HG02943 (cell line): ENCODE results near the gene LTBP2.

Source experiments
- ATAC-seq: cut with Tn5 transposase; IDR thresholded peaks from one replicate; pipeline ENCODE4 v1.9.1; 2021; ENCODE audit warnings: mild to moderate bottlenecking, low read depth, moderate library complexity; ENCODE audit not compliant: unreplicated experiment

The LTBP2 gene

GRCh38 chr14:74611650-74612349 is at the start of gene LTBP2:
TSS of gene LTBP2 (minus strand) at chr14:74612237. CDS start at chr14:74611944, 293 bp downstream.
- ATAC-seq = no peak

DNA sequence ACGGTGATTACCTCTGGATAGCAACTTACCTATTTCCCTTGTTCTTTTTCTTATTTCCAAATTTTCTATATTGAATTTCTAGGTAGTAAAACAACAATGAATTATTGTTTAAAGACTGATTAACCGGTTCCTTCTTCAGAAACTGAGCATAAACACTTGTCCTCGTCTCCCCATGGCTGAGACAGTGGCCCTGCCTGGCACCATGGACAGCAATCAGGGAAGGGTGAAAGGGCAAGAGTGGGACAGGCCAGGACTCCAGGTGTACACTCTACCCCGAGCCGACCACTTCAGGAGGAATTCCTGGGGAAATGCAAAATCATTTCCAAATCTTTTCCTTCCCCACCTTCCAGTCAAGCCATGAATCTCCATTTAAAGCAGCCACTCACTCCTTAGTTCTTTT is 48.8 kb upstream of the LTBP2 start:
- ATAC-seq = no peak

GRCh38 chr14:74660167-74660566 is 48.1 kb upstream of the LTBP2 start:
- no peak for ATAC-seq

DNA sequence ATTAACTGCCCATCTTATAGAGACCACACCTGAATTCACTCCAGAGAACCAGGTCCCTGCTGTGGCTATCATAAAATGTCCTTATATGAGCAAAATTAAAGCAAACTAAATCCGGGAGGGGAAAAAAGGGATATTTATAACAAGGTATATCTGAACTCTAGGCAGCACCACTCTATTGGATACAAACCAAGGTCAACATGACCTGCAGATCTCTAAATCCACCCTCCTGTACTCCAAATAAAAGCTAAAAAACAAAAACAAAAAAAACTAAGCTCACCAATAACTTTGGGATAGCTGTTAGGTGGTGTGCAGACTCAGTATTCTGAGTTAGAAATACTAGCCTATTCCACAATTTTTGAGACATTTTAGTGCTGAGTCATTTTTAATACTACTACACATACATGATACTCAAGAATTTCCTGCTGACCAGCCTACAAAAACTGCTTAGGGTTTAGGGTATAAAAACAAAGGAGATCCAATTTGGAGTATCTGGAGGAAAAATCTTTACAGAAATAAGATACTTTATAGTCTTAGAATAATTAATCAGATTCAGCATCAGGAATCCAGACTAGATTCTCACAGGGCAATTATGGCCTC is 46.6 kb upstream of the LTBP2 start:
- no peak for ATAC-seq

DNA sequence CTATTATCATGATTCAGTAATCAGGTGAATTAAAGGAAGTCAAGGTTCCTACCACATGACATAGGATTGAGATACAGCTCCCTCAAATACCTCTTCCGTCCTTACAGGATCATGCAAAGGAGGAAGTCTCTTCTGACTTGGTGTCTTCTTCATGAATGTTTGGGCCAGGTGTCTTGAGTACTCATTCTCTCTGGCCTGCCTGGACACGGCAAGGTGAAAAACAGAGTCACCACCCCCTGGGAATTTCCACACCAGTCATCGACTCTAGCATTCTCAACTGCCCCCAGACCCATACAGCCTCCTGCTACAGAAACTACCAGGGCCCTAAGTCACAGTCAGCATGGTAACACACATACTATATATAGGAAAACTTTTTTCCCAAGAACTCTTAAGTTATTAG is 44.9 kb upstream of the LTBP2 start:
- ATAC-seq = no peak

DNA sequence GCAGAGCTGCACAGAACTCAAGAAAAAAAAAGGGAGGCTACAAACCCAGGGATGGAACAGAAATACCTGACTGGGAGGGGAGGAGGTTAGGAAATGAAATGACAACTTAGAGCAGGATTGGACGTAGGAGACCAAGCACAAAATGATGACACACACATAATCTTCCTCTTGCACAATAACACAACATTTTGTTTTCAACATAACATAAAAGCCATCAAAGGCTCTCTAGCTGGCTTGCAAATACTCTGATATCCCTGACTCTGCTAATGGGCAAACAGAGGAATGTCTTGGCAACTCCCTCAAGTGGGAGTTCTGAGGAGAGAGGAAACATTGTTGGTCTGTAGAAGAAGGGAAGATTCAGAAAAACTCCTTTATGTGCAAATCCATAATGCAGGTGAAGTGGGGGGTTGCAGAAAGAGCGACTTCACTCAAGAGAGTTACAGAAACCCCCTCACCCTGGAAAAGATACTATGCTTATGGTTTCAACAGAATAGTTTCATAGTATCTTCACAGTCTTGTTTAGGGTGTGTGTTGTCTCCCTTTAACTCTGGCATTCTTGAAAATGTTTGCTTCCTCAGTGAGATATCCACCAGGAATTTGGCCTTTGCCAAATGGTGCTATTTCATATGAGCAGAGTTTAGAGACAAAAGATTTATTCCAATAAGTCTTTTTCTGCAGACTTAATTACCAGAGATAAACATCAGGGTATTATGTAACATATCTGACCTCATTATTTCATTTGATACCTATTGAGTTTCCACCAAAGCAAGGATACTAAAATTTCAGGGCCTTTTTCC is 43.8 kb upstream of the LTBP2 start:
- no peak for ATAC-seq

DNA sequence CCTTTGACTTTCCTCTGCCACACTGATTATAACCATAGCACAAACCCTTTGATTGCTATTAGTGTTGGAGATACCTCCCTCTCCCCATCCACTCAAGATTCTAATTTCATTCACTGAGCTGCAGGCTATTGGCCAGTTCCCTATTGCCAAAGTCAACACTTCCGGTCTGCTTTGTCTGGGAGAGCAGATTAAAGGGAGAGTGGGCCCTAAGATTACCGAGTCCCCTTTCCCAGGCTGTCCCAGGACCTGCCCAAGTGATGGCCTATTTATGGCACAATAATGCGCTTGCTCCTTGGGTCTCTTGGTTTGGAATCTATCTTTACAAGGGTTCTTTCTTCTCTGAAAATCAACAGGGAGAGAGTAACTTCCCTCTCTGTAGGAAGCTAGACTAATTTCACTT is 42.9 kb upstream of the LTBP2 start:
- ATAC-seq = no peak

- ATAC-seq = no peak
Measured at GRCh38 chr14:74653386-74654138, 41.5 kb upstream of the LTBP2 start.

- ATAC-seq = no peak
Measured at GRCh38 chr14:74652541-74652940, 40.5 kb upstream of the LTBP2 start.

DNA sequence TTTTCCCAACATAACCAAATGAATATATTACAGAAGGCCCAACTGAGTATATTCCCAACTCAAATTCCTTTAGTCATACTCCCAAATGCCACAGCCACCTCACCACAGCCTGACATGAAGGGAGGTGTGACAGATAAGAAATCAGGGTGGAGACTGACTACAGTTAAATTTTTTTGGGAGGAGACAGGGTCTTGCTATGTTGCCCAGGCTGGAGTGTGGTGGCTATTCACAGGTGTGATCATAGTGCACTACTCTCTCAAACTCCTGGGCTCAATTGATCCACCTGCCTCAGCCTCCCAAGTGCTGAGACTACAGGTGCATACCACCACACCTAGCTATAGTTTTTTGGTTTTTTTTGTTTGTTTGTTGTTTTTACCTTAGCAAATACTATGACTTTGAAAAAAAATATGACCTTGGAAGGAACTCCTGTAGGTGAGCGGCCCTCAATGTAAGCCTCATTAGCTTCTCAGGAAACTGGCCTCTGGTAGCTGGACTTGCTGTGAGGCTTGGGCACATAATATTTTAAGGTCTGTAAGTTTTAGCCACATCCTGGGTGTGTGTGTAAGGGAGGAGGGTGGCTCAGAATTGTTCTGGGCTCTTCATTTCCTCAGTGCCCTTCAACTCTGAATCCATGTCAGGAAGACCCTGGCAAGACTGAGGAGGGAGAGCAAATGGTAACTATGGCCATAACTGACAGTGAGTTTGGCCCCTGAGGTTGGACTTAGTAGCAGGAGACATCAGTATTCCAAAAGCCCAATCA is 39.1 kb upstream of the LTBP2 start:
- ATAC-seq = no peak

- ATAC-seq = no peak
Measured at GRCh38 chr14:74649673-74650072, 37.6 kb upstream of the LTBP2 start.

GRCh38 chr14:74649167-74649566 is 37.1 kb upstream of the LTBP2 start:
- no peak for ATAC-seq

DNA sequence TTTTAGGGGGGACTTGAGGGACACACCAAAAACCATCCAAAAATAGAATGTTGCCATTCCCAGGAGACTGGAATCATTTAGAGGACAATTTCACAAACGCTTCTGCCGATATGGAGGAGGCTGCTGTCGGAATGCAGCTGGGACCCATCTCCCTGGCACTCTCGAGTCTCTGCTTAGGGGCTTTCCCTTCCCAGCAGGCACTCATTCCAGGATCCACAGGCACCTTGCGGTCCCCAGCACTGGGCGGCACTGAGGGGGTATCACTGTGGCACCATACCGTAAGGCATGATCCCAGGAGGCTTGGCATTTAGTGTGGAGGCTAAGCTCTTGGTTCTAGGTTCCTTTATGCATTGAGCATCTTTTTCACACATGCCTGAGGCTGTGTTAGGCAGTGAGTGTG is 36.6 kb upstream of the LTBP2 start:
- no peak for ATAC-seq

DNA sequence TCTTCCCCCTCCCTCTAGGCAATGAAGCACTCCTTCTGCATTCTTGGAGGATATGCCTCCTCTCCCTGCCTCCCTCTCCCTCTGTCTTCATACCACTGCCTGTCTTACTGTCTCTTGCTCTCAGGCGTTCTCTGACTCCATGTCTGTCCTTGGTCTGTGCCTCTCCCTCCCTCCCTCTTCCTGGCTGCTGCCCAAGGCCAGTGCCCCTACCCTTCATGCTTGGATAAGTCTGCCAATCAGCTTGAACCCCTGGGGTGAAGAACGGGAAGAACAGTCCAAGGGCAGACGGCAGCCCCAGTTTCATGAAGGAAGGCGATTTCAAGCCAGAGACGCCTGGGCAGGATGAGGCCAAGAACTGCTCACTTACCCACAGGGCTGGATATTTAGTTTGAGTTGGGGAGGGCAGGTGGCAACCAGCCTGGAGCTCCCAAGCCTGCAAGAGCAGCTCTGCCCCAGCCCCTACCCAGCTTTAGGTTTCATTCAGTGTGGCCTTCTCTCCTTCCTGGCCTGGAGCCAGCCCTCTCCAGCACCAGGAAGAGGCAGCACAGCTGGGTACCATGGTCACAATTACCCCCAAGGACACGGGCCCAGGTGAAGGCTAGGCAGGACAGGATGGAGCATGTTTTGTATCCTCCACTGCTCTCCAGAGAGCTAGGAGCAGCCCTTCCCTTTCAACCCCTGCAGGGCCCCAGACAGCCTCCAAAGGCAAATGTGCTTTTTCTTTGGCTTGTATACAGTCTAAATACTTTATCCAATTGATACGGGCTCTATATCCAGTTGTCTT is 35.8 kb upstream of the LTBP2 start:
- no peak for ATAC-seq

GRCh38 chr14:74647061-74647677 is 35.1 kb upstream of the LTBP2 start:
- ATAC-seq = no peak

- no peak for ATAC-seq
Measured at GRCh38 chr14:74645756-74646470, 33.9 kb upstream of the LTBP2 start.

- ATAC-seq = no peak
Measured at GRCh38 chr14:74645244-74645643, 33.2 kb upstream of the LTBP2 start.

GRCh38 chr14:74641601-74642391 is 29.8 kb upstream of the LTBP2 start:
- no peak for ATAC-seq
